Heart right ventricle (tissue), 16 donors: Measurements from ENCODE around the gene PLA2G4E. TPM values are rescaled to one million over a fixed set of nuclear protein-coding genes. Genes with fewer than 3 reads are reported as not detected.

Source experiments
- ATAC-seq, 8 donors: fragments of 200-7000 bp; cut with Tn5 transposase; one replicate each; pipeline ENCODE4 v1.9.1; 2020; ENCODE audit warnings: mild to moderate bottlenecking in 8 of 8, moderate library complexity in 8 of 8, moderate number of reproducible peaks in 1 of 8
- DNase-seq, 2 donors: peaks; one replicate each; pipeline ENCODE4 v3.0.0-alpha.2; 2020
- H3K27ac ChIP-seq, 10 donors: fragments of 200-600 bp; sonication (generic) in 2 of 10; one replicate each; pipeline versions ENCODE4 v1.5.0 to v1.8.0; 2020 to 2022; ENCODE audit warnings: mild to moderate bottlenecking in 3 of 10
- H3K27me3 ChIP-seq, 7 donors: fragments of 200-600 bp; one replicate each; pipeline ENCODE4 v1.8.0; 2021 to 2022; ENCODE audit warnings: mild to moderate bottlenecking in 2 of 7
- H3K36me3 ChIP-seq, 9 donors: fragments of 200-600 bp; sonication (generic) in 1 of 9; one replicate each; pipeline versions ENCODE4 v1.5.0 to v1.8.0; 2020 to 2022; ENCODE audit warnings: mild to moderate bottlenecking in 2 of 9
- H3K4me1 ChIP-seq, 9 donors: fragments of 200-600 bp; sonication (generic) in 1 of 9; one replicate each; pipeline versions ENCODE4 v1.5.0 to v1.8.0; 2020 to 2022; ENCODE audit warnings: mild to moderate bottlenecking in 4 of 9
- H3K4me3 ChIP-seq, 10 donors: fragments of 200-600 bp; sonication (generic) in 2 of 10; one replicate each; pipeline versions ENCODE4 v1.5.0 to v1.8.0; 2020 to 2022; ENCODE audit warnings: mild to moderate bottlenecking in 7 of 10, moderate library complexity in 2 of 10
- H3K9me3 ChIP-seq, 11 donors: fragments of 200-600 bp in 10 of 11; sonication (generic) in 2 of 11; one replicate each; pipeline versions ENCODE4 v1.5.0 to v1.8.0; 2013 to 2022; ENCODE audit warnings: mild to moderate bottlenecking in 2 of 11, control low read depth in 1 of 11, moderate library complexity in 1 of 11
- CTCF ChIP-seq, 9 donors: fragments of 200-600 bp; sonication (generic) in 2 of 9; IDR thresholded peaks; one replicate each; pipeline versions ENCODE4 v1.5.0 to v1.8.0; 2021 to 2022; ENCODE audit warnings: antibody characterized with exemption in 9 of 9, mild to moderate bottlenecking in 5 of 9, moderate library complexity in 1 of 9
- WGBS, 2 donors: extraction: QIAGEN DNeasy Blood & Tissue Kit; methylation state at CpG; one replicate each; pipeline ENCODE4 v1.1.7; 2013; ENCODE audit warnings: inconsistent platforms in 1 of 2; 5-methylcytosine and 5-hydroxymethylcytosine counted together
- intact Hi-C, 10 donors: fragments of 100-400 bp; cut with DNase I; formaldehyde crosslinking; loops; one replicate each; pipeline versions ENCODE4 v1.11.1 to v1.14.2; 2022
- polyA plus RNA-seq, 2 donors: library from polyadenylated mRNA; stranded (reverse); fragments of 200-250 nt; gene quantifications; one replicate each; pipeline ENCODE4 v1.2.3, GENCODE V29; 2013
- total RNA-seq, 10 donors: library from RNA; stranded (reverse); fragmentation: NEBNext Ultra II Directional in 3 of 10; extraction: Animal tissue kit (Norgen Biotek cat#: 25700) in 3 of 10; gene quantifications; one replicate each; pipeline versions ENCODE4 v1.2.1 to v1.2.4, GENCODE V29; 2021 to 2023
- donor health status: Arrhythmogenic right ventricular cardiomyopathy.
- donor health status: ischemic (EF 13 %, LVEDD 7.1; RV severe dilation, severe dysfunction).
- donor health status: healthy with polysubstance abuse.
- donor health status: DM: no; HTN: yes; CAD: no.
- donor health status: DM: no; HTN: no; CAD: no.
- donor health status: ischemic (EF 25% LVEDD 6.9; RV normal size, moderate dysfunction).
- donor health status: ischemic (EF 25% LVEDD 5.7; RV mildly dilated, moderate dysfunction).
- donor health status: healthy.
- donor health status: DM: yes; HTN: yes; CAD: no.
- donor health status: Ischemic cardiomyopathy.
- donor health status: ischemic (EF 35%, LVEDD 5.7; RV mildly dilated, moderate dysfunction).
- donor health status: nonischemic (EF 11% LVEDD 7.7; RV severe dilation, severe dysfunction).
- donor health status: DM: yes; HTN: yes; CAD: no.
- donor health status: PGD.
- donor health status: ischemic (EF 29% LVEDD 5.4; RV normal size, mild dysfunction).
- donor health status: nonischemic (EF 23%, LVEDD 6.1; RV moderate dilation, normal function).

The PLA2G4E gene
- total and polyA plus RNA-seq, 12 donors, result 0.05 to 0.79 (median 0.07) TPM; not detected in 7

GRCh38 chr15:41958002-41958420 is 62.8 kb downstream of the PLA2G4E start:
- peaks cover 0 to 32% (median 6%) of the 10 kb centered on the region in 9 donors for H3K36me3 ChIP-seq
- H3K4me1 ChIP-seq, result peaks cover 22 to 97% (median 57%) of the 10 kb centered on the region in 9 donors
- TF ChIP-seq CTCF (IDR thresholded peaks at IDR 0.05), result no peak
- H3K27me3 ChIP-seq, result no peaks in the 10 kb centered on the region
- WGBS, 2 donors, result 18 to 20% methylated on average over 7 of the region's 7 CpGs
- ATAC-seq (peak; percentile 39 to 75 (median 56)), DNase-seq (peak in 1 of 2 donors; percentile 61)
- intact Hi-C loops, result loop anchor here in 3 of 10 donors (5.0 to 10.0 kb wide), 3 partner anchors 36 to 53 kb away; no protein-coding TSS in a partner anchor
- peak overlapping the region; percentile 51 to 88 (median 76) for H3K27ac ChIP-seq
- H3K9me3 ChIP-seq, result no peaks in the 10 kb centered on the region
- no peak overlapping the region for H3K4me3 ChIP-seq

- H3K4me3 ChIP-seq, result no peak overlapping the region
- TF ChIP-seq CTCF (IDR thresholded peaks at IDR 0.05), result no peak
Measured at GRCh38 chr15:41957021-41957897, 63.6 kb downstream of the PLA2G4E start.

GRCh38 chr15:41955807-41956525 is 64.9 kb downstream of the PLA2G4E start:
- TF ChIP-seq CTCF (IDR thresholded peaks at IDR 0.05), result peak in 6 of 9 donors; percentile 8 to 46 (median 30)
- no peaks in the 10 kb centered on the region for H3K27me3 ChIP-seq
- 28 to 41% methylated on average over 21 of the region's 21 CpGs for WGBS, 2 donors
- DNase-seq, result no peak
- ATAC-seq, result peak; percentile 30 to 75 (median 58)
- intact Hi-C loops, result loop anchor here in 3 of 10 donors (5.0 to 10.0 kb wide), 3 partner anchors 34 to 51 kb away; no protein-coding TSS in a partner anchor
- peak overlapping the region in 6 of 10 donors; percentile 6 to 25 (median 12) for H3K4me3 ChIP-seq
- peaks cover 28 to 97% (median 62%) of the 10 kb centered on the region in 9 donors for H3K4me1 ChIP-seq
- H3K9me3 ChIP-seq, result no peaks in the 10 kb centered on the region
- H3K36me3 ChIP-seq, result peaks cover 0 to 52% (median 7%) of the 10 kb centered on the region in 9 donors
- H3K27ac ChIP-seq, result peak overlapping the region in 9 of 10 donors; percentile 60 to 88 (median 77)

More at GRCh38 chr15:41957021-41957897, 63.6 kb downstream of the PLA2G4E start:
- DNase-seq (no peak), ATAC-seq (peak; percentile 25 to 69 (median 44))
- Histone ChIP-seq H3K9me3 (no peaks in the 10 kb centered on the region), H3K27ac (peak overlapping the region; percentile 51 to 88 (median 76)), H3K36me3 (peaks cover 0 to 39% (median 7%) of the 10 kb centered on the region in 9 donors), H3K4me1 (peaks cover 22 to 97% (median 58%) of the 10 kb centered on the region in 9 donors), H3K27me3 (no peaks in the 10 kb centered on the region)
- intact Hi-C loops, result loop anchor here in 3 of 10 donors (5.0 to 10.0 kb wide), 3 partner anchors 35 to 52 kb away; no protein-coding TSS in a partner anchor
- 70% methylated on average over 12 of the region's 12 CpGs for WGBS, 2 donors

GRCh38 chr15:41955100-41955499 is 65.7 kb downstream of the PLA2G4E start:
- H3K9me3 ChIP-seq, result no peaks in the 10 kb centered on the region
- TF ChIP-seq CTCF (IDR thresholded peaks at IDR 0.05), result no peak
- DNase-seq (no peak), ATAC-seq (no peak)
- peaks cover 0 to 60% (median 7%) of the 10 kb centered on the region in 9 donors for H3K36me3 ChIP-seq
- intact Hi-C loops, result loop anchor here in 3 of 10 donors (5.0 to 10.0 kb wide), 3 partner anchors 33 to 50 kb away; no protein-coding TSS in a partner anchor
- peaks cover 37 to 97% (median 63%) of the 10 kb centered on the region in 9 donors for H3K4me1 ChIP-seq
- 82 to 84% methylated on average over 7 of the region's 7 CpGs for WGBS, 2 donors
- peak overlapping the region in 7 of 10 donors; percentile 3 to 88 (median 79) for H3K27ac ChIP-seq
- no peaks in the 10 kb centered on the region for H3K27me3 ChIP-seq
- H3K4me3 ChIP-seq, result no peak overlapping the region
